ENCODE data around the gene SPTBN1.

SPTBN1 gene

DNA sequence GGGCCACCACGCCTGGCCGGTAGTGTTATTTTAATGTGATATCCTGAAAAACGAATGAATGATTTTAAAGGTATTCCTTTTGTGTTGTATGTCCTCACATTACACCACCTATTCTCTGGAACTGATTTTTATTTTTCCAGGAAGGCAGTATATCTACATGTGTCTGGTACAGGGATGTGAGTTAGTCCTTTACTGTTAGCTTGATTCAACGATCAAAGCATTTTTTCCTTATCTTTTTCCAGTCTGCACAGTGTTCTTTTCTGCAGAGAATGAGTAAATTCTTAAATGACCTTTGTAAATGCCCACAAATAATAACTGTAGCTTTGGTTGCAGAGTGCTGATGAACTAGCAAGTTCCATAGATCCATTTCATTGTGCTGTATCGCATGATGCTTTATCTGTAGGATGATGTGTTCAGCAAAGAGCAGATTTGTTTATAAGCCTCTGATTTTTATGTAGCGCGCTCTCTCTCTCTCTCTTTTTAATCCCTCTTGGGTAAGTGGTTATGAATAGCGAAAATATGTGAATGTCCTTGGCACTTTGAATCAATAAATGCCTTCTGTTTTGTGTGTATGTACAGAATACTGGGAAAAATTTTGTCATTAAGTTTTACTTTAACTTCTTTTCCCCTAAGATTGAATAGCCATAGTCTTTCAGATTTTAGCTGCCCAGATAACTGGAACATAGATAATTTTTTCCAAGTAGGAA is 184.9 kb downstream of the SPTBN1 start:
- in situ Hi-C loops (cut with MboI; ENCODE audit: low pct_unique_long_range_greater_than_20kb, low sequenced_read_pairs, unreplicated experiment): no loop called here
- TF ChIP-seq, protein P1, sequence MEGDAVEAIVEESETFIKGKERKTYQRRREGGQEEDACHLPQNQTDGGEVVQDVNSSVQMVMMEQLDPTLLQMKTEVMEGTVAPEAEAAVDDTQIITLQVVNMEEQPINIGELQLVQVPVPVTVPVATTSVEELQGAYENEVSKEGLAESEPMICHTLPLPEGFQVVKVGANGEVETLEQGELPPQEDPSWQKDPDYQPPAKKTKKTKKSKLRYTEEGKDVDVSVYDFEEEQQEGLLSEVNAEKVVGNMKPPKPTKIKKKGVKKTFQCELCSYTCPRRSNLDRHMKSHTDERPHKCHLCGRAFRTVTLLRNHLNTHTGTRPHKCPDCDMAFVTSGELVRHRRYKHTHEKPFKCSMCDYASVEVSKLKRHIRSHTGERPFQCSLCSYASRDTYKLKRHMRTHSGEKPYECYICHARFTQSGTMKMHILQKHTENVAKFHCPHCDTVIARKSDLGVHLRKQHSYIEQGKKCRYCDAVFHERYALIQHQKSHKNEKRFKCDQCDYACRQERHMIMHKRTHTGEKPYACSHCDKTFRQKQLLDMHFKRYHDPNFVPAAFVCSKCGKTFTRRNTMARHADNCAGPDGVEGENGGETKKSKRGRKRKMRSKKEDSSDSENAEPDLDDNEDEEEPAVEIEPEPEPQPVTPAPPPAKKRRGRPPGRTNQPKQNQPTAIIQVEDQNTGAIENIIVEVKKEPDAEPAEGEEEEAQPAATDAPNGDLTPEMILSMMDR (IDR thresholded peaks at IDR 0.05; ENCODE audit: extremely low read depth, insufficient read depth, missing control alignments): no peak
- DNase-seq (ENCODE audit: low spot score): no peak

DNA sequence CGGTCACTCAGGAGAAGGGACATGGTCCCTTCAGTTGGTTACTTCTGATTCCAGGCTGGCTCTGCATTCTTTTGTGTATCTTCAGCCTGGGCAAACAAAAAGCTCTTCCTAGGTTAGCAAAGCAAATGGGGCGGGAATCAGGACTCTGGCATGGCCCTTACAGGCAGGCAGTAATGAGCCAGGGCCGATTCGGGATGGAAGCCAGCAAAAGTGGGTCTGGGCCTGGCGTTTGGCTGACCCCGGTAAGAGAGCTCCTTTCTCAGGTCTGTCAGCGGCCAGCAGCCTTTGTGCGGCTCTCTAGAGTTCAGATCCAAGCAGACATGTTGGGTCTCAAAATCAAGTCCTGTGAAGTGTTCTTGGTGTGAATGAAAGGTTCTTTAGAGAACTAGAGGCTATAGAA is 185.9 kb downstream of the SPTBN1 start:
- TF ChIP-seq, protein P1 (IDR thresholded peaks at IDR 0.05; ENCODE audit: extremely low read depth, insufficient read depth, missing control alignments): no peak
- no peak for DNase-seq (ENCODE audit: low spot score)
- in situ Hi-C loops (cut with MboI; ENCODE audit: low pct_unique_long_range_greater_than_20kb, low sequenced_read_pairs, unreplicated experiment): no loop called here

DNA sequence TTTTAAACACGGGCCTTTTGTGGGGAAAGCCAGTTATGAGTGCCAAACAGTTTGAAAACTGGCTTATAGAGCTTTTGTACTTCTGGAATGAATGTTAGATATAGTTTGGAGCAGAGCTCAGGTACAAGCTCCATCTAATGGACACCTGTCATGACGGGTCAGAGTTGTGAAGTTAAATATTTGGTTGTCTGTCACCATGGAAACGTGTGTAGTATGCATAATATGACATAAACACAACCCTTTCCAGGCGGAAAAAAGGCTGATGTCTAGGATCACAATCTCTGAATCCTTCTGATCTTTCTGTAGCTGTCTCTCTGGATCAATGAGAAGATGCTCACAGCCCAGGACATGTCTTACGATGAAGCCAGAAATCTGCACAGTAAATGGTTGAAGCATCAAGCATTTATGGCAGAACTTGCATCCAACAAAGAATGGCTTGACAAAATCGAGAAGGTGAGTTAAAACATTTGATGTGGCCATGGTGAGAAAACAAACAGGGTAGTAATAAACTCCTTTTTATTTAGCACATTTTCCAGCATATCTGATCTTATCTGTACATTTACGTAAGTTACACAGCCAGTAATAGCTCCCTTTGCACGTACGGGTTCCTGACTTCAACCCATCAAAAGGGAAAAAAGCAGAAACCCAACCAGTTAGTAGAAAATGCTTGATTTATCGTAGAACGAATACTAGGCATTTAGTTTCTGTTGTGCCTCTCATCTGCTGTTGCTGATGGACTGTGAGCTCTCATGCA is 186.7 kb downstream of the SPTBN1 start:
- TF ChIP-seq, protein P1 (IDR thresholded peaks at IDR 0.05; ENCODE audit: extremely low read depth, insufficient read depth, missing control alignments): no peak
- in situ Hi-C loops (cut with MboI; ENCODE audit: low pct_unique_long_range_greater_than_20kb, low sequenced_read_pairs, unreplicated experiment): no loop called here
- no peak for DNase-seq (ENCODE audit: low spot score)

DNA sequence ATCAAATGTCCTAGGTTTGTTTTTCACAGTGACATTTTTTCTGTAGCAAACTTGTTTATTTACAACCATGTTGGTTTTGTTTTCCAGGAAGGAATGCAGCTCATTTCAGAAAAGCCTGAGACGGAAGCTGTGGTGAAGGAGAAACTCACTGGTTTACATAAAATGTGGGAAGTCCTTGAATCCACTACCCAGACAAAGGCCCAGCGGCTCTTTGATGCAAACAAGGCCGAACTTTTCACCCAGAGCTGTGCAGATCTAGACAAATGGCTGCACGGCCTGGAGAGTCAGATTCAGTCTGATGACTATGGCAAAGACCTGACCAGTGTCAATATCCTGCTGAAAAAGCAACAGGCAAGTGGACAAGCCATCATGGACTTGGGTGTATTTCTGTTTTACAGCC is 188.1 kb downstream of the SPTBN1 start:
- in situ Hi-C loops (cut with MboI; ENCODE audit: low pct_unique_long_range_greater_than_20kb, low sequenced_read_pairs, unreplicated experiment): no loop called here
- no peak for DNase-seq (ENCODE audit: low spot score)
- TF ChIP-seq, protein P1 (IDR thresholded peaks at IDR 0.05; ENCODE audit: extremely low read depth, insufficient read depth, missing control alignments): no peak

DNA sequence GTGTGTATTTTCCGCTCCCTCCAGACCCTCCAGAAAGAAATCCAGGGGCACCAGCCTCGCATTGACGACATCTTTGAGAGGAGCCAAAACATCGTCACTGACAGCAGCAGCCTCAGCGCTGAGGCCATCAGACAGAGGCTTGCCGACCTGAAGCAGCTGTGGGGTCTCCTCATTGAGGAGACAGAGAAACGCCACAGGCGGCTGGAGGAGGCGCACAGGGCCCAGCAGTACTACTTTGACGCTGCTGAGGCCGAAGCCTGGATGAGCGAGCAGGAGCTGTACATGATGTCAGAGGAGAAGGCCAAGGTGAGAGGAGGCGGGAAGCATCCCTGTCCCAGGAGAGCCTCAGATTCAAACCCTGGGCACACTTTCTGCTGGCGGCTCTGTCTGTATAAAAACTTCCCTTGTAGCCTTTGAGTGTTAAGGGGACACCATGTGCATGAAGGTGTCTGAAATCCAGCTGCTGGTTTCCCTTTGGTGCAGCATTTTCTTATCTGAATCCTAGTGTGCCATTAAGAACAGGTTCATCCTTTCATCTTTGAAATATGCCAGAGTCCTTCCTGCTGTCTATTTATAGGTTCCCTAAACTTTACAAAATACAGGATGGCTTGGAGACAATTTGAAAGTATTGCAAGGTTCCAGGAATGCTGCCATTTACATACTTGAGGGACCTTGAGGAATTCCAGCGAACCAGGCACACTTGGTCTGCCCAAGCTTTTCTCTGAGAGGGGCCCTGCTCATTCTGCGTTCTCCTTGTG is 190.2 kb downstream of the SPTBN1 start:
- TF ChIP-seq, protein P1 (IDR thresholded peaks at IDR 0.05; ENCODE audit: extremely low read depth, insufficient read depth, missing control alignments): no peak
- DNase-seq (ENCODE audit: low spot score): no peak
- in situ Hi-C loops (cut with MboI; ENCODE audit: low pct_unique_long_range_greater_than_20kb, low sequenced_read_pairs, unreplicated experiment): no loop called here

DNA sequence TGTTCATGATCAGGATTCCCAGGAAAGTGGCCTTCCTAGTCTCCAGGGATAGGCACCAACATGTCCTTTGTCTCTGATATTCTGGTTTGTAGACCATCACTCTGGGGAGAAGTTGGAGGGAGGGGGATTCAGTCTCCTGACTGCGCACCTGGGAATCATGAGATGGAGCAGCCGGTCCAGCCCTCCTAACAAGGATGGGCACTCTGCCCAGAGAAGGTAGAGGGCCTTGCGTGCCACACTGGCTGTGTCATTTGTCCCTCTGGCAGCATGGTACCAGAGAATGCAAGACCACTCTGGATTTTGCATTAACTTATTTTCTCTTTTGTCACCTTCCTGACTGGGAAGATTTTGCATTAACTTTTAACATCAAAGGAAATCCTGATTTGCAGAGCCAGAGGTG is 192.1 kb downstream of the SPTBN1 start:
- TF ChIP-seq, protein P1 (IDR thresholded peaks at IDR 0.05; ENCODE audit: extremely low read depth, insufficient read depth, missing control alignments): no peak
- in situ Hi-C loops (cut with MboI; ENCODE audit: low pct_unique_long_range_greater_than_20kb, low sequenced_read_pairs, unreplicated experiment): no loop called here
- DNase-seq (ENCODE audit: low spot score): no peak

Data from GM13977 (cell line).